Loucy (cell line): ENCODE results near the gene SLC43A1.

Experiments used
- CTCF ChIP-seq: fragments of 200-600 bp; sonication (generic); conservative IDR thresholded peaks from 2 replicates; pipeline ENCODE4 v1.5.1; 2014; ENCODE audit warnings: mild to moderate bottlenecking, antibody characterized with exemption, low read length
- EZH2phosphoT487 ChIP-seq: fragments of 200-600 bp; IDR thresholded peaks from 2 replicates; pipeline ENCODE4 v1.6.1; 2018; ENCODE audit warnings: antibody characterized with exemption, mild to moderate bottlenecking, moderate library complexity, borderline replicate concordance

GRCh38 chr11:57502870-57503269 lies 12.6 kb downstream of the SLC43A1 start:
- TF ChIP-seq CTCF (no peak), EZH2phosphoT487 (no peak)
